Activated T-helper 9 cell treated with anti-CD3 and anti-CD28 coated beads, Interleukin-2, amount 50 U/mL, for 16 hours (primary cell): ENCODE measurements around the gene HDAC5.
"Not testable (repeated sequence)": the region's sequence is repeated elsewhere in the genome, so short reads cannot be mapped to it uniquely, and the experiment has no call there.

Experiments used
- DNase-seq: peaks from one replicate; pipeline ENCODE4 v3.0.0-alpha.2; 2020; ENCODE audit warnings: low read depth

HDAC5 gene

GRCh38 chr17:44123356-44124117 lies at the start of gene HDAC5:
HDAC5 (minus strand) TSS chr17:44123641; CDS start chr17:44117515, 6,126 bp downstream.
- peak; percentile 96 for DNase-seq

GRCh38 chr17:44171931-44172455 lies 48.6 kb upstream of the HDAC5 start:
- DNase-seq = no peak

- DNase-seq = no peak
These were observed 47.2 kb upstream of the HDAC5 start, which contains the start of gene ASB16 for GRCh38 chr17:44170499-44171201. ASB16 (plus strand) TSS chr17:44170704; CDS start chr17:44170790, 86 bp downstream.

GRCh38 chr17:44170135-44170498 lies 46.7 kb upstream of the HDAC5 start:
- no peak for DNase-seq

DNA sequence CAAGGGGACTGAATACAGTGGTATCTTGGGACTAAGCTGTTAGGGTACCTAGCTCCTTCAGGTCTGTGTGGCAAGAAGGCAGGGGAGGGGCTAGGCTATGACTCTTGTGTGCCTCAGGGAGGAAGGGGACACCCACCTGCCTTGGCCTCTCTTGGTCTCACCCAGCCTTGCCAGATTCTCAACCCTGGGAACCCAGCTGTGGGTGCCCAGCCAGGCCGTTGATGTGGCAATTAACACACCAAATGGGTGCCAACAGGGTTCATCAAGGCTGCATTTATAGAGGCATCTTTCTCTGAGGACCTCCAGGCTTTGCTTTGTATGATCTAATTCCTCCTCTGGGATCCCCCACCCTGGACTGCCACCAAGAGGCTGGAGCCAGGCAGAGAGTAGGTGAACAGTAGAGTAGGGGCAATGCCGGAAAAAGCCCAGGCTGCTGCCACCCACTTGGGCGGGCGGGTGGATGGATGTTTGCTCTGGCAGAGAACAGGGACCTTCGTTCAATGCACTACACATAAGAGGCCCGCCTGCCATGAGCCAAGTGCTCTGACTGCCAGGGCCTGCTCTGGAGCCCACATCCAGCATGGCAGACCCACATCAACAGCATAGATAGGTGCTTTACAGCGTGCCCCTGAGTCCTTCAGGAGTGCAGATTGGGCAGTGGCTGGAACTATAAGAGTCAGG lies 43.9 kb upstream of the HDAC5 start:
- DNase-seq = no peak

GRCh38 chr17:44164476-44164875 lies 41.0 kb upstream of the HDAC5 start:
- no peak for DNase-seq

- DNase-seq = no peak
These were observed 36.2 kb upstream of the HDAC5 start for GRCh38 chr17:44159519-44160210.

DNA sequence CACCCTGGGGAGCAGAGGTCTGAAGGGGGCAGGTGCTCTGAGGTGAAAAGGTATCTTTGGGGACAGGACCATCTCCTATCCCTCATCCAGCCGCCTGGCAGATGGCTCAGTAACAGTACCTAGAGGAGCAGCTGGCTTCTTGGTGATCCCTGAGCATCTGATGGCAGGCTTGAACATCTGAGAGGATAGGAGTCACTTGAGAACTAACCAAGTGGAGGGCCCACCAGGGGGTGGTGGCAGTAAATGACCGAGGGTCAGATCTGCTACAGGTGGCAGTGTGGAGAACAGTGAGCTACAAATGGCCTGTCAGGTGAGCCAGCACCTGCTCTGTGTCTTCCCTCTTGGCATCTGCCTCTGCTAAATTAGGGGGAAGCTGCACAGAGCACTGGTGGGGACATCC lies 32.0 kb upstream of the HDAC5 start:
- DNase-seq = no peak

DNA sequence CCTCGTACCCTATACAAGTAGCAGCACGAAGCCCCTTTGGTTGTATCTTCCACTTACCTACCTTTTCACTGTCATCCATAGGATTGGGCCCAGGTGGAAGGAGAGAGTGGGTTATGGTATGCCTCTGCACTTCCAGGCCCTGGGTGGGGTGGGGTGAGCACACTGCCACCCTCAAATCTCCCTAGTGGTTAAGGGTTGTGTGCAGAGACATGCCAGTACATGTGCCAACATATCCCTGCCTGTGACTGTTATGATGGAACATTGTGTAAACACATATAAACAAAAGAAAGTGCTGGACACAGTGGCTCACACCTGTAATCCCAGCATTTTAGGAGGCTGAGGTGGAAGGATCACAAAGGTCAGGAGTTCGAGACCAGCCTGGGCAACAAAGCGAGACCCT lies 29.4 kb upstream of the HDAC5 start:
- no peak for DNase-seq

GRCh38 chr17:44149750-44150329 lies 26.4 kb upstream of the HDAC5 start:
- DNase-seq = no peak

DNA sequence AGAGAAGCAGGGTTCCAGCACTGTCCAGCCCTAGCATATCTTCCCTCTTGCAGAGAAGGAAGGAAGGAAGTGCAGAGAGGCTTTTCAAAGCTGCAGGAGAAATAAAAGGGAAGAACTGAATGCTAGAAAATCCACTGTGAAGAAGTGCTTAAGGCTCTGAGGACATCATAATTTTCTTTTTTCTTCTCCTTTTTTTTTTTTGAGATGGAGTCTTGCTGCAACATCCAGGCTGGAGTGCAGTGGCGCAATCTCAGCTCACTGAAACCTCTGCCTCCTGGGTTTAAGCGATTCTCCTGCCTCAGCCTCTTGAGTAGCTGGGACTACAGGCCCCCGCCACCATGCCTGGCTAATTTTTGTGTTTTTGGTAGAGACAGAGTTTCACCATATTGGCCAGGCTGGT lies 25.6 kb upstream of the HDAC5 start:
- not testable (repeated sequence) for DNase-seq

DNA sequence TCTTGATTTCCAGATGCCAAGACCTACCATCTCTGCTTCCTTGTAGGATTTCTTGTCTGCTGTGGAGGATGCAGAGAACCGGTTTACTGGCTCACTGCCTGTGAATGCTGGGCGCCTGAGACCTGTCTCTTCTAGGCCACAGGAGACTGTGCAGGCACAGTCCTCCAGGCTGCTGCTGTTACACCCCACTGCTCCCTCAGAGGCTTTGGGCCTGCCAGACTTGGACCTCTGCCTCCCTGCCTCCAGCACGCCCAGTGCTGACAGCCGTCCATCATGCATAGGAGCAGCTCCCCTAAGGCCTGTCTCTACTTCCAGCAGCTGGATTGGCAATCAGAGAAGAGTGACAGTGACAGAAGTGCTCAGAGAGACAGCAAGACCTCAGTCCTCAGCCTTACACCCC lies 24.4 kb upstream of the HDAC5 start:
- no peak for DNase-seq

GRCh38 chr17:44146375-44147346 lies 23.2 kb upstream of the HDAC5 start:
- DNase-seq = no peak

- no peak for DNase-seq
These were observed 21.7 kb upstream of the HDAC5 start for GRCh38 chr17:44144966-44145739.

- DNase-seq = not testable (repeated sequence)
These were observed 20.5 kb upstream of the HDAC5 start for GRCh38 chr17:44143921-44144320.

- DNase-seq = peak; percentile 67
These were observed 14.7 kb upstream of the HDAC5 start for GRCh38 chr17:44137891-44138709.

DNA sequence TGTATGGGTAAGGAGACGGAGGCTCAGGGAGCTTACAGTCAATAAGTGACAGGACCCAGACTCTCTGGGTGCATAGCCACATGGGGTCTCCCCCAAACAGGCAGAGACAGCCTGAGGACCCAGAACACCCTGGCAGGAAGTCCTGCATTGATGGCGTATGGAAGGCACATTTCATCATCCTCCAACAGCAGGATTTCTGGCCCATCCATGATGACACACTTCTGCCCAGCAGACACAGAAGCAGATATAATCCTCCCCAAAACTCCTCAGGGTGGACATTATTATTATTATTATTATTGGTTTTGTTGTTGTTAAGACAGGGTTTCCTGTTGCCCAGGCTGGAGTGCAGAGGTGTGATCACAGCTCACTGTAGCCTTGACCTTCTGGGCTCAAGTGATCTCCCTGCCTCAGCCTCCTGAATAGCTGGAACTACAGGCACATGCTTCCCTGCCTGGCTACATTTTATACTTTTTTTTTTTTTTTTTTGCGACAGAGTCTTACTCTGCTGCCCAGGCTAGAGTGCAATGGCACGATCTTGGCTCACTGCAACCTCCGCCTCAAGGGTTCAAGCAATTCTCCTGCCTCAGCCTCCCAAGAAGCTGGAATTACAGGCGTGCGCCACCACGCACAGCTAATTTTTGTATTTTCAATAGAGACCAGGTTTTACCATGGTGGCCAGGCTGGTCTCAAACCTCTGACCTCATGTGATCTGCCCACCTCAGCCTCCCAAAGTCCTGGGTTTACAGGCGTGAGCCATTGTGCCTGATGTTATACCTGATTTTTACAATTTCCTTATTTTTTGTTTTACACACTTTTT lies 11.5 kb upstream of the HDAC5 start:
- DNase-seq = no peak

GRCh38 chr17:44133918-44134476 lies 10.6 kb upstream of the HDAC5 start:
- DNase-seq = no peak
